Cardiac muscle cell (in vitro differentiated cells and primary cell): ENCODE data around the gene FRAS1. TPM values are rescaled to one million over a fixed set of nuclear protein-coding genes. Genes with fewer than 3 reads are reported as not detected.

Source experiments
- DNase-seq, 2 donors: peaks; one replicate each; pipeline versions ENCODE4 v3.0.0 to v3.0.0-alpha.2; 2010 to 2017; ENCODE audit warnings: low read depth in 1 of 2, low spot score in 1 of 2
- H3K27ac ChIP-seq: fragments of 200-600 bp; sonication (generic); 2 replicates; pipeline ENCODE4 v1.5.1; 2016
- H3K27me3 ChIP-seq: fragments of 200-600 bp; sonication (generic); 2 replicates; pipeline ENCODE4 v1.6.0; 2016; ENCODE audit warnings: control low read depth
- H3K36me3 ChIP-seq: fragments of 200-600 bp; sonication (generic); 2 replicates; pipeline ENCODE4 v1.5.1; 2016; ENCODE audit warnings: control low read depth
- H3K4me1 ChIP-seq: fragments of 200-600 bp; sonication (generic); 2 replicates; pipeline ENCODE4 v1.8.1; 2017; ENCODE audit warnings: low read depth, mild to moderate bottlenecking, mixed run types
- H3K4me3 ChIP-seq: fragments of 200-600 bp; sonication (generic); 2 replicates; pipeline ENCODE4 v1.5.1; 2016; ENCODE audit warnings: mild to moderate bottlenecking
- H3K9me3 ChIP-seq: fragments of 200-600 bp; sonication (generic); 2 replicates; pipeline ENCODE4 v1.5.1; 2017; ENCODE audit warnings: low read depth, mild to moderate bottlenecking, control low read depth
- polyA plus RNA-seq: library from polyadenylated mRNA; unstranded; fragments of >200 nt; fragmentation: Nextera tagmentation; extraction: Ambion mirVana; gene quantifications from 2 replicates; pipeline ENCODE4 v1.2.1, GENCODE V29; 2016
- total RNA-seq: library from RNA; depleted of rRNA; stranded (reverse); fragments of >200 nt; gene quantifications from 2 replicates; pipeline ENCODE4 v1.2.3, GENCODE V29; 2016
- TF ChIP-seq, protein P1 (sequence below): IDR thresholded peaks from 2 replicates; pipeline ENCODE4 v1.5.1; 2012; ENCODE audit warnings: low read depth, mild to moderate bottlenecking, low read length

Gene FRAS1
- total and polyA plus RNA-seq, 2 experiments from 2014 or later, result 4.4 to 20.4 TPM

DNA sequence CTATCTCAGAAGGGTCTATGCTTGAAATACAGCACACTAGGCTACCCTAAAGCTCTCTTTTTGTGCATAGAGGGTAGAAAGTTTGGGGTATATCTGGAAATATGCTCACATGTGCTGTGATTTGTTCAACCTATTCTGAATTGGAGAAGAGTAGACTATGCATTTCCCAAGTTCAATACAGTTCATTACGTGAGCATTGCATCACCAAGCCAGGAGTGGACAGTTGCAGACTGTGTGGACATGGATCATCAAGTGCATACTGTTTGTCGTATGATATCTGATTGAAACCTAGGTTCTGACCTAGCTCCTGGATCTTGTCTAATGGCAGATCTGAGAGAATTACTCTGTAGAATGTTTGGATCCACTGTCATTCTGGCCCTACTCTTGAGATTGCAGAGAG lies 161.1 kb downstream of the FRAS1 start:
- Histone ChIP-seq H3K27ac (no peak overlapping the region), H3K36me3 (no peaks in the 10 kb centered on the region), H3K4me3 (no peak overlapping the region), H3K4me1 (peaks cover 10% of the 10 kb centered on the region), H3K9me3 (no peaks in the 10 kb centered on the region), H3K27me3 (no peaks in the 10 kb centered on the region)
- no peak for DNase-seq
- TF ChIP-seq, protein P1, sequence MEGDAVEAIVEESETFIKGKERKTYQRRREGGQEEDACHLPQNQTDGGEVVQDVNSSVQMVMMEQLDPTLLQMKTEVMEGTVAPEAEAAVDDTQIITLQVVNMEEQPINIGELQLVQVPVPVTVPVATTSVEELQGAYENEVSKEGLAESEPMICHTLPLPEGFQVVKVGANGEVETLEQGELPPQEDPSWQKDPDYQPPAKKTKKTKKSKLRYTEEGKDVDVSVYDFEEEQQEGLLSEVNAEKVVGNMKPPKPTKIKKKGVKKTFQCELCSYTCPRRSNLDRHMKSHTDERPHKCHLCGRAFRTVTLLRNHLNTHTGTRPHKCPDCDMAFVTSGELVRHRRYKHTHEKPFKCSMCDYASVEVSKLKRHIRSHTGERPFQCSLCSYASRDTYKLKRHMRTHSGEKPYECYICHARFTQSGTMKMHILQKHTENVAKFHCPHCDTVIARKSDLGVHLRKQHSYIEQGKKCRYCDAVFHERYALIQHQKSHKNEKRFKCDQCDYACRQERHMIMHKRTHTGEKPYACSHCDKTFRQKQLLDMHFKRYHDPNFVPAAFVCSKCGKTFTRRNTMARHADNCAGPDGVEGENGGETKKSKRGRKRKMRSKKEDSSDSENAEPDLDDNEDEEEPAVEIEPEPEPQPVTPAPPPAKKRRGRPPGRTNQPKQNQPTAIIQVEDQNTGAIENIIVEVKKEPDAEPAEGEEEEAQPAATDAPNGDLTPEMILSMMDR, result no peak

DNA sequence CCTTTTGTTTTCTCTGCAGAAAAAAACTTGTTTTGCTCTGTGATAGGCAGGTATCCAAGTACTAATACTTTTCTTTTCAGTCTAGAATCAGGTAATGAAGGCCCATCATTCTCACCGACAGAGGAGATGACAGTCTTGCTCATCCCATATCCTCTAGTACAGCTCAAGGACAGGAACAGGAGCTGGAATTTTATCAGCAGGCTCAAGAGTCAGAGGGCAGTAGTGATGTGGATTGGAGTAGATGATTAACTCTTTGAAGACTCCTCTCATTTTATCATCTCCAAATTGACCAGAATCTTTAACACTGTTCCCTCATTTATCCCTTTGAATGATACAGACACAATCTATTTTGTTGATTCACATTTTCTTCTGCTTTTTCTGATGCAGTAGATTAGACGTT lies 162.7 kb downstream of the FRAS1 start:
- DNase-seq, result no peak
- no peaks in the 10 kb centered on the region for H3K36me3 ChIP-seq
- H3K4me3 ChIP-seq, result no peak overlapping the region
- no peak overlapping the region for H3K27ac ChIP-seq
- no peaks in the 10 kb centered on the region for H3K27me3 ChIP-seq
- H3K4me1 ChIP-seq, result peaks cover 10% of the 10 kb centered on the region
- TF ChIP-seq, protein P1, result no peak
- H3K9me3 ChIP-seq, result no peaks in the 10 kb centered on the region

DNA sequence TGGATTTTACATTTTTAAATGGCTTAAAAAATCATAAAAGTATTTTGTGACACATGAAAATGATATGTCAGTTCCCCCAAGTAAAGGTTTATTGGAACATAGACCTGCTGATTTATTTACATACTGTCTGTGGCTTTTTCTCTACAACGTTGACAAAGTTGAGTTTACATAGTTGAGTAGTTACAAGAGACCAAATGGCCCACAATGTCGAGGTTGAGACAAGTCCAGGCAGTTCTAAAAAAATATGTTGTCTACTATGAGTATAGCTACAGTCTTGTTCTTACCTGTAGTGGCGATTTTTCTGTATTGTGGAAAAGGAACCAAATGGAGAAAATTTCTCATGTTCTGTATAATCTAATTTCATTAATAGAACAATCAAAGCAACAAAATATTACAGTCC lies 163.2 kb downstream of the FRAS1 start:
- Histone ChIP-seq H3K9me3 (no peaks in the 10 kb centered on the region), H3K36me3 (no peaks in the 10 kb centered on the region), H3K4me3 (no peak overlapping the region), H3K4me1 (peaks cover 10% of the 10 kb centered on the region), H3K27me3 (no peaks in the 10 kb centered on the region), H3K27ac (no peak overlapping the region)
- TF ChIP-seq, protein P1, result no peak
- DNase-seq, result no peak

DNA sequence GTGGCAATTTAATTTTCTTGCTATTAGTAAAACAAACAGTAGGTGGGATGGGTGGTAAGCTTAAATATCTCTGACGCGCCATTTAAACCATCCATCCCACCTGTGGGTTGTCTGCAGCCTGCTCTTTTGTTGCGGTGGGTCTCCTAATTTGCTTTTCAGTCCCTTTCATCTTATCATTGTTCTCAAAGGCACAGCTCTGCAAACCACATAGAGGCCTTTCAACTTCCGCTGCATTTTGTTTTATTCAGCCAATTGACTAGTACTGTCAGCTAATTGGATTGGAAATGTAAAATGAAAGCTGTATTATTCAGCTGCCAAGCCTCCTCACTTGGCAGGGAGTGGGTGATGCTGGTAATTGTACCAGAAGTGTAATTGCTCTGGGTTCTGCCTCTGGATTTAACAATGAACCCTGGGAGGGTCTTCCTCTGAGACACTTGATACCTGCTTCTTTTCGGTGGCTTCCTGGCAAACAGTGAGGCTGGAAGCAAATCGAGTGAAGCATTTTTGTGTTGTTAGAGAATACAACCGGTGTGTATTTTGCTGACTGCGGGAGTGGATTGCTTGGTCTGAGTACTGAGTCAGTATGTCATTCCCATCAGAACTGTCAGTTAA lies 165.6 kb downstream of the FRAS1 start:
- H3K36me3 ChIP-seq, result no peaks in the 10 kb centered on the region
- DNase-seq, result no peak
- H3K9me3 ChIP-seq, result no peaks in the 10 kb centered on the region
- H3K27me3 ChIP-seq, result no peaks in the 10 kb centered on the region
- no peak overlapping the region for H3K27ac ChIP-seq
- H3K4me1 ChIP-seq, result peaks cover 10% of the 10 kb centered on the region
- H3K4me3 ChIP-seq, result no peak overlapping the region
- TF ChIP-seq, protein P1, result no peak

DNA sequence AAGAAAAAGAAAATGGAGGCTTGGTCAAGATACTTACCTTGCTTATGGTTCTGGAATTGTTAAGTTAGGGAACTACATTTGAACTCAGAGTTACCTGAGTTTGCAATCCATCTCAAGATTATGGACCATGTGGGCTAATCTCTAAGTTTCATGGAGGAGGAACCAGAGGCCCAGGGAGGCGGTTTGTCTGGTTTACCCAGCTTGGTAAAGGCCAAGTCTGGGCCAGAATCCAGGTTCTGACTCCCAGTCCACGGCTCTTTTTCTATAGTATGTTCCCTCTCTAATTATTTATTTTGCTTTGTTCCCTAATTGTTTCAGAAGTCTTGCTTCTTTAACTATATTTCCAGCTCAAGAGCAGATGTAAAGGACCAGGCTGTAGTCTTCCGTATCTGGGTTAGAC lies 168.1 kb downstream of the FRAS1 start:
- H3K9me3 ChIP-seq, result no peaks in the 10 kb centered on the region
- TF ChIP-seq, protein P1, result no peak

More for the DNA sequence above, 168.1 kb downstream of the FRAS1 start:
- no peaks in the 10 kb centered on the region for H3K27me3 ChIP-seq
- no peak for DNase-seq
- H3K27ac ChIP-seq, result no peak overlapping the region
- H3K4me1 ChIP-seq, result peaks cover 11% of the 10 kb centered on the region
- no peaks in the 10 kb centered on the region for H3K36me3 ChIP-seq
- no peak overlapping the region for H3K4me3 ChIP-seq
